Posterior cingulate gyrus (tissue), 11 donors: ENCODE data around the gene BCL2L2.
"Not testable (repeated sequence)": the region's sequence is repeated elsewhere in the genome, so short reads cannot be mapped to it uniquely, and the experiment has no call there.

Experiments
- DNase-seq, 10 donors: peaks; one replicate each; pipeline versions ENCODE4 v3.0.0 to v3.0.0-alpha.2; 2020 to 2021; ENCODE audit warnings: mixed read lengths in 3 of 10
- intact Hi-C: fragments of 100-400 bp; cut with DNase I; formaldehyde crosslinking; loops from one replicate; pipeline ENCODE4 v1.15.1; 2023

BCL2L2 gene, protein sequence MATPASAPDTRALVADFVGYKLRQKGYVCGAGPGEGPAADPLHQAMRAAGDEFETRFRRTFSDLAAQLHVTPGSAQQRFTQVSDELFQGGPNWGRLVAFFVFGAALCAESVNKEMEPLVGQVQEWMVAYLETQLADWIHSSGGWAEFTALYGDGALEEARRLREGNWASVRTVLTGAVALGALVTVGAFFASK

DNA sequence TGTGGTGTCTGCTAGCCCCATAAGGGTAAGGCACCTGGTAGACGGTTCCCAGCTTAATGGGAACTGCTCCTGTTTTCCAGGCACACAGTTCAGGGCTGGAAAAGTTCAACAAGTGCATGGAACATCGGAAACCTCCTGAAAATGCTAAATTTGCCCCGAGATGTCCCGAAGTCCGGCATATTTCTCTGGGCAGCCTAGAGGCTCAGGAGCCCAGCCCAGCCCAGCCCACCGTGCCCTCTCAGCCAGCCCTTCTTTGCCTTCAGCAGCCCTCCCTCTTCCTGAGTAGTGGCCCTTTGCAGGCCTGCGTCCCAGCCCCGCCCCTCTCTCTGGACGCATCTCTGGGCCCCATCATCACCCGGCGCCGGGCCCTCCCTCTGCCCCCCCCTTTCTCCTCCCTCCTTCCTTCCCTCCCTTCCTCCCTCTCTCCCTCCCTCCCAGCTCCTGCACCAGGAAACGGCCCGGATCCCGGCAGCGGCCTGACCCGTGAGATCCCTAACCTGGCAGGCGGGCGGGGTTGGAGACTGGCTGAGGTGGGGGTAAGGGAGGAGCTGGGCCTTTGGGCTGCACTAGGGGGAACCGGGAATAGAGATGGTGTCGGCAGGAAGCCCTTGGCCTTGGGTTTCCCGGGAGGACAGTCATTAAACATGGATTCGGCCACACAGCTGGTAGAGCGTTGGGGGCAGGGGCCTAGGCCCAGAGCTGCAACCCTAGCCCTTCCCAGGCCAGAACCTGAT is at the start of gene BCL2L2:
Gene BCL2L2 (plus strand): TSS at position 422 of the 734 bp plus-strand sequence. CDS start 935 bp downstream, outside the sequence.
- intact Hi-C loops: loop anchor here (1.0 kb wide), 1 partner anchor 14 kb away; no protein-coding TSS in a partner anchor
- DNase-seq: peak; percentile 84 to 98 (median 90)

DNA sequence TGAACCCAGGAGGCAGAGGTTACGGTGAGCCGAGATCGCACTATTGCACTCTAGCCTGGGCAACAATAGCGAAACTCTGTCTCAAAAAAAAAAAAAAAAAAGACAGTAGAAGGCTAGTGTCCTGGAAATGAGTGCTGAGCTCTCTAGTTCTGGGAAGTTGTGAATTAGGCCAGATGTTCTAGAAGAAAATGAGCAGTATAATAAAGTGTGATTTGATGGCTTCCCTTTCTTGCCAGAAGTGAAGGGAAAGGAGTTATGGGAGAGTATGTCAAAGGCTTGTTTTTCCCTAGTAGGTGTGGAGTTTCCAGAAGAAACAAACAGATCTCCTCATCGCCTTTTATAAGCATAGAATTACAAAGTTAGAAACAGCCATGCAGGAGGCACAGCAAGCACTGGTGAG is 48.4 kb upstream of the BCL2L2 start:
- intact Hi-C loops: no loop called here
- no peak for DNase-seq

DNA sequence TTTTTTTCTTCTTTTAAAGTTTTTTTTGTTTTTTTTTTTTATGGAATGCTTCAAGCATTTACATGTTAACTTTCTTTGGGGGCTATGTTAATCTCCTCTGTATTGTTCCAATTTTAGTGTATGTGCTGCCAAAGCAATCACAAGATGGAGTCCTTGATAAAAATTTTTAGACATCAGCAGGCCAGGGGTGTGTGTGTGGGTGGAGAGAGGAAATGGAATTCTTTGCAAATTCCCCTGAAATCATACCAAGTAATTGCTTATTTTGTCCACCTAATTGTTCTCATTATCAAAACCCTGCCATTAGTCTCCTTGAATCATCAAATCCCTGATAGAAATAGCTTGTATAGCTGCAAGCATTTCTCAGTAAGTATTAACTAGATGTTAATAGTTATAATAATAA is 47.2 kb upstream of the BCL2L2 start:
- no peak for DNase-seq
- intact Hi-C loops: no loop called here

DNA sequence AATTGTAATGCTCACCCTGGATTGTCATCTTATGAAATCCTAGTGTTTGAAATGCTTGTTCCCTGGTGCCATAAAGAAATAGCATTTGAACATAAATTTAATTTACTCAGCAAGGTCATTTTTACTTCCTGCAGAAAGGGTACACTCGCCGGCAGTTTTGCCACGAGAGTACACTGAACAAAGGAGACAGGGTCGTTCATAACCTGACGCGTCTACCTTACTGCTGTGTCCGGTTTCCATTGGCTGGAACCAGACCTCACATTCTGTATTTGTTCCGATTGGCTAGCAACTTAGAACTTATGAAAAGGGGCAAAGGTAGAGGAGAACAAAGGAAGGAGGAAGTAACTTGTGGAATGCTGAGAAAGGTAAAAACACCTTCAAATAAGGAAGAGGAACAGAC is 45.8 kb upstream of the BCL2L2 start:
- not testable (repeated sequence) for DNase-seq
- intact Hi-C loops: loop anchor here (10.0 kb wide), 1 partner anchor 194 kb away; no protein-coding TSS in a partner anchor

DNA sequence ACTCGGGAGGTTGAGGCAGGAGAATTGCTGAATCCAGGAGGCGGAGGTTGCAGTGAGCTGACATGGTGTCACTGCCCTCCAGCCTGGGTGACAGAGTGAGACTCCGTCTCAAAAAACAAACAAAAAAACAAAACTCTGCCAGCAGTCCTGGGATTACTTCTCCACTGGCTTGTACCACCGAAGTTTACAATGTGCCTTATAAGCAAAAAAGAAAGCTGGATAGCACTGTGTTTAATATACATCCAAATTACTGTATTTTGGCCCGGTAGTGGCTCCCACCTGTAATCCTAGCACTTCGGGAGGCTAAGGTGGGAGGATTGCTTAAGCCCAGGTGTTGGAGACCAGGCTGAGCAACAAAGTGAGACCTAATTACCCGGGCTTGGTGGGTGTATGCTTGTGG is 37.4 kb upstream of the BCL2L2 start:
- intact Hi-C loops: loop anchor here (10.0 kb wide), 1 partner anchor 186 kb away; no protein-coding TSS in a partner anchor
- no peak for DNase-seq

DNA sequence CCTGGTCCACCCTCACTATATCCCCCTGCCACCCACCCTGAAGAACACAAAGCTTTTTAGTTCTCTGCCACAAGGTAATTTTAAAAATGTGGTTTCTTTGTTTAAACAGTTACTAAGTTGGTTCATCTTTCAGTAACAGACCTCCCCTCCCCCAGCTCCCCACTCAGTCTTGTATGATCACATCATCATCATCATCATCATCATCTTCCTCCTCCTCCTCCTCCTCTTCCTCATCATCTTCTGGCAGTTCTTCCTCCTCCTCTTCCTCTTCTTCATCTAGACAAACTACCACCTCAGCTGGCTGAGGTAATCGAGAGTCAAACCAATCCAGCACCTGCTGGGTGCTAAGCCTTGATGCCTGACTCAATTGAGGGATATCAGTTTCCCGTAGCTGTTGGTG is 31.2 kb upstream of the BCL2L2 start:
- intact Hi-C loops: no loop called here

DNA sequence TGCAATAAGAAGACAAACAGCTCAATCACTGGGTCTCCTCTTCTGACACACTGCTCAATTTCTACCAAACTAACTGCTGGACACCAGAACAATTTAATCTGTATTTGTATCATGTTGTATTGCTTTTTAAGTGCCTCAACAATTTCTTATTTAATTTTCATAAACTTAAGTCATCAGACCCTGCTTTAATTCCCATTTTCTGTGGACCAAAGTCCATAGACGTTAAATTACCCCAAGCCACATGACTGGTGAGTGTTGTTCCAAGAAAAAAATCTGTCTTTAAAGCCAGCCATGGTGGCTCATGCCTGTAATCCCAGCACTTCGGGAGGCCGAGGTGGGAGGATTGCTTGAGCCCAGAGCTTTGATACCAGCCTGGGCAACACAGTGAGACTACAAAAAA is 29.4 kb upstream of the BCL2L2 start:
- intact Hi-C loops: no loop called here
- DNase-seq: no peak

More for the DNA sequence above, 31.2 kb upstream of the BCL2L2 start:
- no peak for DNase-seq

DNA sequence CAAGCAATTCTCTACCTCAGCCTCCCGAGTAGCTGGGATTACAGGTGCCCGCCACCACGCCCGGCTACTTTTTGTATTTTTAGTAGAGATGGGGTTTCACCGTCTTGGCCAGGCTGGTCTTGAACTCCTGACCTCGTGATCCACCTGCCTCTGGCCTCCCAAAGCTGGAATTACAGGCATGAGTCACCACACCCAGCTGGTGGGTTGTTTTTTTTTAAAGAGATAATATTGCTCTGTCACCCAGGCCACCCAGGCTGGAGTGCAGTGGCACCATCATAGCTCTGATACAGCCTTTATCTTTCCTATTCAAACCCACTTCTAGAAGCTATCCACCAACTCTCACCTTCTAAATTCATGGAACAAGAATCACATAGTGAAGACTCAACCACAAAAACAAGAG is 28.7 kb upstream of the BCL2L2 start:
- intact Hi-C loops, DNase-seq: not testable (repeated sequence)

DNA sequence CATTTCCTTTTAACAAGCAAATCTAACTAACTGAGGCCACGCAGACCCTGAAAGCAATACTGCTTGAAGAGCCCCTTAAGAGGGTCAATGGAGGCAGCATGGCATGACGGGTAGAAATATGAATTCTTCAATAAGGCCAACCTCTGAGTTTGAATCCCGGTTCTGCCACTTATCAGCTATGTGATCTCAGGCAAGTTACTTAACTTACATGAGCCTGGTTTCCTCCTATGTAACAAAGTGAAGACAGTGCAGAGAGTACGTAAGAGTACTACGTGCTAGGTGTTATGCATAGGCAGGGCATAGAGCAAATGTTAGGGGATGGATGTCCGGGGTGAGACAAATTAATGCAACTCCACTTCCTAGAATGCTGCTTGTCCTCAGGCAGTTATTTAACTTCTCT is 25.4 kb upstream of the BCL2L2 start:
- intact Hi-C loops: no loop called here
- DNase-seq: no peak

DNA sequence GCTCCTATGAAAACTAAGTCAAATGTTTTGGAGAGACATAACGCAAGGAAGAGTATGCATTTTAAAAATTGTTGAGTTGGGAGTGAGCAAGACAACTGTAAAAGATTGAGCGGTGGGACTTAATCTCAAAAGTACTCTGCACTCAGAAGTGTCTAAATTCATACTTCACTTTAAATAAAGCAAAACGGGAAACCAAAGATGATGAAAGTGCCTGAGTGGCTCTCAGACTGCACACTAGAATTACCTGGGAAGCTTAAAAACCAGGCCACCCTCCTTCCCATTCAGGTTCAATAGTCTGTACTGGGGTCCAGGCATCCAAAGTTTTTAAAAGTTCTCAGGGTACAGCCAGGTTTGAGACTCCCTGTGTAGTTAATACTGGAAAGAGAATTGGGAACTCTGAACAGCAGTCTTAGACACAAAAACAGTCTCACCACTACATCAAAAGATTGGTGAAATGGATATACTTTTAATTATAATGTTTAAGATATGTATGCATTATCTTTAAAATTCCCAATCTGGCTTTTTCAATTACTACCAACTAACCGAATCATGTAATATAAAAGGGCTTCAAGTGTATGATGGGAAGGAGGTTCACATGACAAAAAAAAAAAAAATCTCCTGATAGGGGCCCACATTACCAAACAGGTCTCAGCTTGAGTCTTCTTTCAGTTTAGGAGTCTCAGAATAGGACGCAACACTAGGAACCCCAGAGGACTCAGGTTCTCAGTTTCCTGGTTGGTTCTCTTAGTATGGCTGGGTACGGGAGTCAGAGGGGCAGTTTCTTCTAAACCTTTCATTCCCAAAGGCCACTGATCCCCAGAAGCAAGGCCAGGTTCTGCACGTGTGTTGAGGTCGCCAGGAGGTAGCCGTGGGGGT is 21.7 kb upstream of the BCL2L2 start:
- DNase-seq: peak in 1 of 10 donors; percentile 67
- intact Hi-C loops: no loop called here

DNA sequence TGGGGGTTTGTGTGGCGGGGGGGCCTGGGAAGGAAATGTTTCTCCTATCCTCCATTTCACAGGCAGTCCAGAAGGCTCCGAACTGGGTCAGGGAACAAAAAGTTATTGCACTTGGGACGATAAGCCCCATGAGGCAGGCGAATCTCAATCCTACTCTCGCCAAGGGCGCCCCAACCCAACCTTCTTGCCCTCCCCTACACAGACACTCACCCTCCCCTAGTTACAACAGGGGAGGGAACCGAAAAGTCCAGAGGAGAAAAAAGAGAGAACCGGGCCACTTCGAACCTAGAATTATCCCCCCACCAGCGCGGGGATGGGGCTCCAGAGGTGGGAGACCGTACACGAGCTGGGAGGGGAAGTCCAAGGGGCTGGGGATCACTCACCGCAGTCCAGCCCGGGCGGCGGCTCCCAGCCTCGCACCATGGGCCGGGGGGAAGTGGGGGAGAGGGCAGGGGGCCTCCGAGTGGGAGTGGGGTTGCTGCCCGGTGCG is 21.1 kb upstream of the BCL2L2 start:
- no peak for DNase-seq

DNA sequence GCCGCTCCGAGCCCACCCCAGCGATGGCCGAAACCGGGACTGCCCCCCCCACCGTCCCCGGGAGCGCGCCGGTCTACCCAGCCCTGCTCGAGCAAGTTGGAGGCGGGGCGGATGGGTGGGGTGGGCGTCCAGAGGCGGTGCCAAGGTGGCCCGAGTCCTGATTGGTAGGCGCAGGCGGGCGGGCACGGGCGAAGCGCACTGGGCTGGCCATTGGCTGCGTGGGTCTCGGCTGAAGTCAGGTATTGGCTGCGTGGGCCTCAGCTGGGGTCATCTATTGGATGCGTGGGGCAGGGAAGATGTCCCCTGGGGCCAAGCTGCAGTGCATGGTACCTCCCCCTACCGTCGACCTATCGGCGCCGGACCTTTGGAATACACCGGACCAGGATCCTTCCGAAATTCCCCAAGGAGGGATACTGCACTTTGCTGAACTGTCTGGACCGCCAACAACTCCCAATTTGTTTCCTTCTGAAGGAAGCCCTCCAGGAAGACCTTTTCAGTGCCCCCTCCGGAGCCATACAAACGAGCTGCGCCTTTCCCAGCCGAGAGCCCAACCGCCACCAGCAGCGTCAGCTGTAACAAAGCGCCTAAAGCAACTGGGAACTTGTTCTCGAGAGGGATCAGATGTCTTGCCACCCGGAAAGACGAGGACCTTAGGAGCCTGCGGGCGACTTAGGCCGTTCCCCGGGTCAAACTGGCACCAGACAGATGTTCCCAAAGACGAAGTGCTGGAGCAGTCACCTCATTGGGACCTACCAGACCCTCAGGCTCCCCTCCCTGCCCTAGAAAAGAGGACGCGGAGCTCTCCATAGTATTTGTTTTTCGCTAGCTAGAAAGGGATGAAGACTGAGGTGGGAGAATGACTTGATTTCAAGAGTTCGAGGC is 20.4 kb upstream of the BCL2L2 start, which contains the start of gene HOMEZ:
Gene HOMEZ (minus strand): TSS at position 113 of the 882 bp plus-strand sequence. CDS start 180 bp downstream, outside the sequence.
- peak; percentile 99 to 100 (median 99) for DNase-seq
- intact Hi-C loops: loop anchor here (1.0 kb wide), 1 partner anchor 15 kb away; no protein-coding TSS in a partner anchor

More for the DNA sequence above, 21.1 kb upstream of the BCL2L2 start:
- intact Hi-C loops: loop anchor here (1.0 kb wide), 1 partner anchor 16 kb away; no protein-coding TSS in a partner anchor

DNA sequence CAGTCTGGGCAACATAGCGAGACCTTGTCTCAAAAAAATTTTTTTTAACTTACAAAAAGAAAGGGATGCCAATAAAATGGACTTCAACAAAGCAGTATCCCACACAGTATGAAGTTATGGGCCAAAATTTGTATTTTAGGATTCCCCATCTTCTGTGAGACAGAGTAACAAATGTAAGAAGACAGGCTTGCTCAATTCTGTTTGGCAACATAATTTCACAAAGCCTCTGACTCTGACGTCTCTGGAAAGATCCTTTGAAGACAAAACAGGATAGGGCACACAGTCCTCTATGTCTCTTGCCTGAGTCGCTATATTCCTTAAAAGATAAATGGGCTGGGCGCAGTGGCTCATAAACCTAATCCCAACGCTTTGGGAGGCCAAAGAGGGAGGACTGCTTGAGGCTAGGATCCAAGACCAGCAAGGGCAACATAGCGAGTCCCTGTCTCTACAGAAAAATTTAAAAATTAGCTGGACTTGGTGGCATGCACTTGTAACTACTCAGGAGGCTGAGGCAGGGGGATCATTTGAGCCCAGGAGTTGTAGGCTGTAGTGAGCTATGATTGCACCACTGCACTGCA is 19.6 kb upstream of the BCL2L2 start:
- no peak for DNase-seq
- intact Hi-C loops: loop anchor here (1.0 kb wide), 1 partner anchor 14 kb away; no protein-coding TSS in a partner anchor

DNA sequence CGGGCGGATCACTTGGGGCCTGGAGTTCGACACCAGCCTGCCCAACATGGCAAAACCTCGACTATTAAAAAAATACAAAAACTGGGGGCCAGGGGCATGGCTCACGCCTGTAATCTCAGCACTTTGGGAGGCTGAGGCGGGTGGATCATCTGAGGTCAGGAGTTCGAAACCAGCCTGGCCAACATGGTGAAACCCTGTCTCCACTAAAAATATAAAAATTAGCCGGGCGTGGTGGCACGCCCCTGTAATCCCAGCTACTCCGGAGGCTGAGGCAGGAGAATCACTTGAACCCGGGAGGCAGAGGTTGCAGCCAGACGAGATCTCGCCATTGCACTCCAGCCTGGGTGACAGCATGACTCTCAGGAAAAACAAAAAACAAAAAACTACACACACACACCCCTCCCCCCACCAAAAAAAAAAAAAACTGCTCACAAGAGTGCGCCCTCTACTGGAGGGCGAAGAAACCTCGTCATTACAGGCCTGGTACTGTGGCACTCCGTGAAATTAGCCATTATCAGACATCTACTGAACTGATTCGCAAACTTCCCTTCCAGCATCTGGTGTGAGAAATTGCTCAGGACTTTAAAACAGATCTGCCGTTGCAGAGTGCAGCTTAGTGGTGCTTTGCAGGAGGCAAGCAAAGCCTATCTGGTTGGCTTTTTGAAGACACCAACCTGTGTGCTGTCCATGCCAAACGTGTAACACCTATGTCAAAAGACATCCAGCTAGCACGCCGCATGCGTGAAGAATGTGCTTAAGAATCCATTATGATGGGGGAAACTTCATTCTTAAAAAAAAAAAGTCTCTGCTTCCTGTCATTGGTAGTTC is 11.7 kb upstream of the BCL2L2 start:
- peak in 2 of 10 donors; percentile 29 to 46 for DNase-seq
- intact Hi-C loops: loop anchor here (5.0 kb wide), 1 partner anchor 173 kb away; no protein-coding TSS in a partner anchor

DNA sequence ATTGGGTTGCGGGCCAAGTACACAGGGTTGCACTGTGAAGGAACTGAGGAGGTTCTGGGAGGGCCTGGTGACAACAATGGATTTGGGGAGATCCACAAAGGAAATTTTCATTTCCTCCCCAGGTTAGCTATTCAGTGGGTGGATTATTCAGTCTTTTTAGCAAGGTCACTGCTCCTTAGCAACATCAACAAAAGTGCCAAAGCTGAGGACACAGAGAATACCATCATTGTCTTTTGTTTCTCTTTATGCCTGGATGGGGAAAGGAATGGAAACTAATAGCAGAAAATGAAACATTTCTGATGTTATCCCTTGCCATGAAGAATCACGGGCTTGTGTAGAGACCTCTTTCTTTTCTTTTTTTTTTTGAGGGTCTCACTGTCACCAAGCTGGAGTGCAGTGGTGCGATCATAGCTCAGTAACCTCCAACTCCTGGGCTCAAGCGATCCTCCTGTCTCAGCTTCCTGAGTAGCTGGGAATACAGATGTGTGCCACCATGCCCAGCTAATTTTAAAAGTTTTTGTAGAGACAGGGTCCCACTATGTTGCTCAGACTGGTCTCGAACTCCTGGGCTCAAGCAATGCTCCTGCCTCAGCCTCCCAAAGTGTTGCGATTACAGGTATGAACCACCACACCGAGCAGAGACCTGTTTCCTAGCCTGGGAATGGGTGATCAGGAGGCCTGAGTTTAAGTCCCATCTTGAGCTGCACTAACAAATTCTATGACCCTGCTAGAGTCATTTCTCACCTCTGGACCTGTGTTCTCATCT is 10.4 kb upstream of the BCL2L2 start:
- intact Hi-C loops: loop anchor here (5.0 kb wide), 1 partner anchor 174 kb away; no protein-coding TSS in a partner anchor
- no peak for DNase-seq

DNA sequence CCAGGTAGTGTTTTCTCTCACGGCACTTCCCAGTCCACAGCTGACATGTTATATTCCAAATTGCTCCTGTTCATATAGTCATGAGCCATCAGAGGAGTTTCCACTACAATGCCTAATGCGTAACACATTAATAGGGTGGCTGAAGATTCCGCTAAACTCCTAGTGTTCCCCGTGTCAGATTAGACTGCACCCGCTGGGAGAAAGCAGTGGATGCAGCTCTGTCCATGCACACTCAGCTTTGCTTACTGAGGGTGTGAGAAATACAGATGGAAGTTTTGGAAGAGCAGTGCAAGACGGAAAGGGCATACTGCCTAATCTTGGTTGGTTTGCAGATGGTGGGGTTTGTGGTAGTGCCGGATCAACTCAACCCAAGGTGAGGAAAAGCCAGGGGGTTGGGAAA is 9.5 kb upstream of the BCL2L2 start:
- intact Hi-C loops: loop anchor here (5.0 kb wide), 1 partner anchor 175 kb away; no protein-coding TSS in a partner anchor
- DNase-seq: no peak
